Adrenal gland (tissue), 12 donors: Measurements from ENCODE around the gene EIF4E1B. TPM values are rescaled to one million over a fixed set of nuclear protein-coding genes. Genes with fewer than 3 reads are reported as not detected.

Experiments used
- DNase-seq, 7 donors: peaks; one replicate each; pipeline ENCODE4 v3.0.0-alpha.2; 2019 to 2020
- H3K27ac ChIP-seq, 5 donors: fragments of 200-600 bp; sonication (generic) in 4 of 5; 1 replicate in 3 of 5; 2 replicates in 2 of 5; pipeline versions ENCODE4 v1.5.1 to v1.8.0; 2016 to 2020; ENCODE audit warnings: mild to moderate bottlenecking in 1 of 5
- H3K27me3 ChIP-seq: fragments of 200-600 bp; 2 replicates; pipeline ENCODE4 v1.8.0; 2021
- H3K36me3 ChIP-seq, 2 donors: fragments of 200-600 bp; replicated peaks in 1 of 2; 1 replicate in 1 of 2; 2 replicates in 1 of 2; pipeline versions ENCODE4 v1.5.1 to v1.8.0; 2018 to 2022
- H3K4me1 ChIP-seq, 2 donors: fragments of 200-600 bp; replicated peaks in 1 of 2; 1 replicate in 1 of 2; 2 replicates in 1 of 2; pipeline versions ENCODE4 v1.5.1 to v1.8.0; 2018 to 2021
- H3K4me3 ChIP-seq, 4 donors: fragments of 200-600 bp; sonication (generic) in 3 of 4; one replicate each; pipeline ENCODE4 v1.5.1; 2016 to 2018
- H3K9me3 ChIP-seq, 3 donors: fragments of 200-600 bp; sonication (generic) in 1 of 3; replicated peaks in 1 of 3; 1 replicate in 2 of 3; 2 replicates in 1 of 3; pipeline versions ENCODE4 v1.5.1 to v1.8.0; 2016 to 2021
- POLR2A ChIP-seq, 2 donors: fragments of 450-650 bp; IDR thresholded peaks; one replicate each; pipeline ENCODE4 v1.6.1; 2017; ENCODE audit warnings: antibody characterized with exemption in 2 of 2, mild to moderate bottlenecking in 2 of 2, moderate library complexity in 1 of 2
- WGBS, 4 donors: extraction: QIAGEN DNeasy Blood & Tissue Kit in 2 of 4; methylation state at CpG; one replicate each; pipeline versions ENCODE4 v1.1.5 to v1.1.7; 2013 to 2017; 5-methylcytosine and 5-hydroxymethylcytosine counted together
- intact Hi-C, 2 donors: fragments of 100-400 bp; cut with DNase I; formaldehyde crosslinking; loops; one replicate each; pipeline versions ENCODE4 v1.14.1 to v1.15.0; 2022 to 2023
- polyA plus RNA-seq, 3 donors: library from polyadenylated mRNA; stranded (reverse); fragments of 200-250 nt in 2 of 3; fragments of 350-450 nt in 1 of 3; fragmentation: Illumina TruSeq in 1 of 3; extraction: RNeasy Lipid Tissue Mini Kit (QIAGEN cat#74804) in 1 of 3; gene quantifications; one replicate each; pipeline ENCODE4 v1.2.3, GENCODE V29; 2013 to 2014
- total RNA-seq, 9 donors: library from RNA; depleted of rRNA in 4 of 9; stranded (reverse); fragments of >200 nt in 4 of 9; fragments of 120-200 nt in 1 of 9; fragmentation: NEBNext Ultra II Directional in 1 of 9; extraction: Animal tissue kit (Norgen Biotek cat#: 25700) in 1 of 9; gene quantifications; one replicate each; pipeline versions ENCODE4 v1.1.0 to v1.2.4, GENCODE V29; 2013 to 2023
- TF ChIP-seq, protein P1 (sequence below), 6 experiments: fragments of 450-650 bp in 4 of 6; fragments of 200-600 bp in 2 of 6; sonication (generic) in 1 of 6; IDR thresholded peaks; 1 replicate in 5 of 6; 2 replicates in 1 of 6; pipeline versions ENCODE4 v1.5.1 to v1.8.0; 2016 to 2021; ENCODE audit warnings: antibody characterized with exemption in 6 of 6, mild to moderate bottlenecking in 2 of 6, moderate library complexity in 1 of 6
- donor health status: healthy with polysubstance abuse.
- donor health status: Bipolar disorder and iron deficiency.
- donor health status: DM: yes; HTN: yes; CAD: no.
- donor health status: DM: no; HTN: no; CAD: no.
- donor health status: DM: no; HTN: no; CAD: no.
- donor health status: DM: yes; HTN: yes; CAD: no.

Gene EIF4E1B
- total and polyA plus RNA-seq, 12 donors, result 0.24 to 0.44 (median 0.28) TPM; not detected in 7

DNA sequence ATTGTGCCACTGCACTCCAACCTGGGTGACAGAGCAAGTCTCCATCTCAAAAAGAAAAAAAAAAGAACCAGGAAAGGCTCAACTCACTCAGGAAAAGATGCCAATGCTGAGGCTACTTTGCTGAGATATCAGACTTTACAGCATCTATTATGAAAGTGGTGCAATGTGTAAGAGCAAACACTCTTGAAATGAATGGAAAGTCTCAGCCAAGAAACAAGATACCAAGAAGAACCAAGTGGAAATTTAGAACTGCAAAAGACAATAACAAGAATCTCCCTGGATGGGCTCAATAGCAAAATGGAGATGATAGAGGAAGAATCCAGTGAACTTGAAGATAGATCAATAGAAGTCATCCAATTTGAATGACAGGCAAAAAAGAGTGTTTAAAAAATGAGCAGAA, 54.5 kb downstream of the EIF4E1B start:
- intact Hi-C loops, result no loop called here
- DNase-seq, result no peak
- no peak overlapping the region for H3K4me3 ChIP-seq
- H3K36me3 ChIP-seq, result no peaks in the 10 kb centered on the region
- no peaks in the 10 kb centered on the region for H3K9me3 ChIP-seq
- TF ChIP-seq, protein P1, sequence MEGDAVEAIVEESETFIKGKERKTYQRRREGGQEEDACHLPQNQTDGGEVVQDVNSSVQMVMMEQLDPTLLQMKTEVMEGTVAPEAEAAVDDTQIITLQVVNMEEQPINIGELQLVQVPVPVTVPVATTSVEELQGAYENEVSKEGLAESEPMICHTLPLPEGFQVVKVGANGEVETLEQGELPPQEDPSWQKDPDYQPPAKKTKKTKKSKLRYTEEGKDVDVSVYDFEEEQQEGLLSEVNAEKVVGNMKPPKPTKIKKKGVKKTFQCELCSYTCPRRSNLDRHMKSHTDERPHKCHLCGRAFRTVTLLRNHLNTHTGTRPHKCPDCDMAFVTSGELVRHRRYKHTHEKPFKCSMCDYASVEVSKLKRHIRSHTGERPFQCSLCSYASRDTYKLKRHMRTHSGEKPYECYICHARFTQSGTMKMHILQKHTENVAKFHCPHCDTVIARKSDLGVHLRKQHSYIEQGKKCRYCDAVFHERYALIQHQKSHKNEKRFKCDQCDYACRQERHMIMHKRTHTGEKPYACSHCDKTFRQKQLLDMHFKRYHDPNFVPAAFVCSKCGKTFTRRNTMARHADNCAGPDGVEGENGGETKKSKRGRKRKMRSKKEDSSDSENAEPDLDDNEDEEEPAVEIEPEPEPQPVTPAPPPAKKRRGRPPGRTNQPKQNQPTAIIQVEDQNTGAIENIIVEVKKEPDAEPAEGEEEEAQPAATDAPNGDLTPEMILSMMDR (IDR thresholded peaks at IDR 0.05), result no peak
- no peak for TF ChIP-seq POLR2A (IDR thresholded peaks at IDR 0.05)
- H3K4me1 ChIP-seq, result no peaks in the 10 kb centered on the region
- H3K27ac ChIP-seq, result no peak overlapping the region
- peaks cover 5% of the 10 kb centered on the region for H3K27me3 ChIP-seq

DNA sequence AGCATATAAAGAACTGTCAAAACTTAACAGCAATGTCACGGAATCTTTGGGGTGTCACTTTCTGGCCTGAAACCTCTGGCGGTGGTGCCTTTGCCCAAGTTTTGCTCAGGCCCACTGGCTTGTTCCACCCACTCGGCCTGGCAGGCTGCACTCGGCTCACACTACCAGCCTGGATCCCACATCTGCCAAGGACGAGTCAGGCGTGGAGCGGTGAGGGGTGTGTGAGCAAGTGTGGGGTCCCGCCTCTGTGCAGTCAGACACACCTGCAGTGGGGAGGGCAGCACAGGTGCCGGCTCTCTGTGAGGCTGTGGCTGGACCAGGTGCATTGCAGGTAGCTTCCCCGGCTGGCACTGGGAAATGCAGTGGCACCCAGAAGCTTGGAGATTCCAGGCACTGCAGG, 56.8 kb downstream of the EIF4E1B start:
- TF ChIP-seq, protein P1 (IDR thresholded peaks at IDR 0.05), result no peak
- no peak for TF ChIP-seq POLR2A (IDR thresholded peaks at IDR 0.05)
- Histone ChIP-seq H3K9me3 (no peaks in the 10 kb centered on the region), H3K4me3 (no peak overlapping the region), H3K36me3 (no peaks in the 10 kb centered on the region), H3K27me3 (peaks cover 5% of the 10 kb centered on the region), H3K4me1 (no peaks in the 10 kb centered on the region), H3K27ac (no peak overlapping the region)
- DNase-seq, result no peak
- 78 to 93% (median 88%) methylated on average over 9 to 10 of the region's 10 CpGs for WGBS, 4 donors
- intact Hi-C loops, result no loop called here

DNA sequence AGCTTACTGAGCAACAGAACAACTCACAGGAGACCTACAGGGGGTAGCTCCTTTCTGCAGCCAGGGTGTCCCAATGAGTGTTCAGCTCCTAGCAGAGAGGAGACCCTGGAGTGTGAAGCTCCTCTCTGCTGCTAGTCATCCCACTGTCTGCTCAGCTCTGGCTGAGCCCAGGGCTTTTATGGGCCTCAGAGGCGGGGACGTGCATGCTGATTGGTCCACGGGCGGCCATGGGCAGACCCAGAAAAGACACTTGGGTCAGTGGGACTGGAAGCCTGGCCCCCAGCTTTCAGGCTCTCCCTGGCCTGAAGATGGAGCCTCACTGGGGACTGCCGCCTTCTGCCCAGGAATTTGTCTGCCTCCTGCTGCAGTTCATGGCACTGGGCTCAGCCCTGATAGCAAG, 57.4 kb downstream of the EIF4E1B start:
- WGBS, 4 donors, result 86 to 92% methylated on average over 5 of the region's 5 CpGs; no CpG with 5 or more reads in 2 of the 4 donors
- no peak for TF ChIP-seq POLR2A (IDR thresholded peaks at IDR 0.05)
- TF ChIP-seq, protein P1 (IDR thresholded peaks at IDR 0.05), result no peak
- DNase-seq, result no peak
- H3K27me3 ChIP-seq, result peaks cover 8% of the 10 kb centered on the region
- no peak overlapping the region for H3K4me3 ChIP-seq
- H3K4me1 ChIP-seq, result no peaks in the 10 kb centered on the region
- no peaks in the 10 kb centered on the region for H3K9me3 ChIP-seq
- intact Hi-C loops, result no loop called here
- no peaks in the 10 kb centered on the region for H3K36me3 ChIP-seq
- no peak overlapping the region for H3K27ac ChIP-seq

DNA sequence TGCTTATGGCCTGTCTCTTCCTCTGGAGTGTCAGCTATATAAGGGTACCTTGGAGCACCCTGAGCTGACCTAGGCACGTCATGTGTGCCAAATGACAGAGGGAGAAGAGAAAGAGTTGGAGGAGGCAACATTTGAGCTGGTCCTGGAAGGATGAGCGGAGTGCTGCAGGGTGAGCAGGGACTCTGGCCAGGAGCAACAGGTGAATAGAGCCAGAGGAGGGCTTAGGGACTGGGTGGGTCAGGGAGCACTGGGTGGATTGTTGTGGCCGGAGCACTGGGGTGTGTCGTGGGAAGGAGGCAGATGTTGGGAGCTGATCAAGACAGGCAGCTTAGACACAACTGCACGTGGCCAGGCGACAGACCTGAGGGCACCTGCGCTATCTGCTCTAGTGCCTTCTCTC, 60.4 kb downstream of the EIF4E1B start:
- H3K4me3 ChIP-seq, result no peak overlapping the region
- DNase-seq, result no peak
- 86 to 93% (median 90%) methylated on average over 7 of the region's 7 CpGs for WGBS, 4 donors
- H3K27me3 ChIP-seq, result peaks cover 12% of the 10 kb centered on the region
- no peaks in the 10 kb centered on the region for H3K36me3 ChIP-seq
- no peak overlapping the region for H3K27ac ChIP-seq
- TF ChIP-seq, protein P1 (IDR thresholded peaks at IDR 0.05), result no peak
- TF ChIP-seq POLR2A (IDR thresholded peaks at IDR 0.05), result no peak
- intact Hi-C loops, result no loop called here
- no peaks in the 10 kb centered on the region for H3K9me3 ChIP-seq
- H3K4me1 ChIP-seq, result no peaks in the 10 kb centered on the region
